HG02571 (cell line): ENCODE data around the gene AP2M1.
A peak's percentile ranks its signal among the peaks of the same experiment; 100 is the strongest.

Experiments used
- ATAC-seq: cut with Tn5 transposase; IDR thresholded peaks from one replicate; pipeline ENCODE4 v1.9.1; 2021; ENCODE audit warnings: mild to moderate bottlenecking, moderate library complexity; ENCODE audit not compliant: unreplicated experiment

Gene AP2M1

DNA sequence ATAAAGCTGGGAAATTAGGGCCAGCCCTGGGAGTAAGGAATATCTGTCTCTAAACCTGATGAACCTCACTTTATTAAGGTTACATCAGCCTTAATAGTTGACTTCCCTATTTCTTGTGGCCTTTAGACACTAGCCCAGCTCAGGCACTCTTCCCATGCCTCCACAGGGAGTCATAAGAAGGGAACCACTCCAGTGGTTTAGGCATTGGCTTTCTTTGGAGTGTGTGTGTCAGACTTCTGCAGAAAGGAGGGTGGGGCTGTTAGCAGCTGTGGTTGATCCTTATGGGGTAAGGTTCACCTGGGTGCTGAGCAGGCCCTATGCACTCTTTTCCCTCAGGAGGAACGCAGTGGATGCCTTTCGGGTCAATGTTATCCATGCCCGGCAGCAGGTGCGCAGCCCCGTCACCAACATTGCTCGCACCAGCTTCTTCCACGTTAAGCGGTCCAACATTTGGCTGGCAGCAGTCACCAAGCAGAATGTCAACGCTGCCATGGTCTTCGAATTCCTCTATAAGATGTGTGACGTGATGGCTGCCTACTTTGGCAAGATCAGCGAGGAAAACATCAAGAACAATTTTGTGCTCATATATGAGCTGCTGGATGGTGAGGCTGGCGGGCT, 4.0 kb downstream of the AP2M1 start:
- no peak for ATAC-seq

GRCh38 chr3:184180165-184180564, 5.5 kb downstream of the AP2M1 start:
- no peak for ATAC-seq

DNA sequence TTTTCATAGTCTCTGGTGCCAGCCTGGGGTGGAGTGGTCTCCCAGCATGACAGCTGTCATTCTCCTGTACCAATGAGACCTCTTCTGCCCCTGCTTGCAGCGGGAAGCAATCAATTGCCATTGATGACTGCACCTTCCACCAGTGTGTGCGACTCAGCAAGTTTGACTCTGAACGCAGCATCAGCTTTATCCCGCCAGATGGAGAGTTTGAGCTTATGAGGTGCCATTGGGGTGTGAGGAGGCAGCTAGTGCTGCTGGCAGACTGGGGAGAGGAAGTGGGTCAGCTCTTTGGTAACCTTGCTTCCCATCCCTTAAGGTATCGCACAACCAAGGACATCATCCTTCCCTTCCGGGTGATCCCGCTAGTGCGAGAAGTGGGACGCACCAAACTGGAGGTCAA, 6.9 kb downstream of the AP2M1 start:
- ATAC-seq: no peak

GRCh38 chr3:184183679-184184078, 9.0 kb downstream of the AP2M1 start:
- no peak for ATAC-seq

DNA sequence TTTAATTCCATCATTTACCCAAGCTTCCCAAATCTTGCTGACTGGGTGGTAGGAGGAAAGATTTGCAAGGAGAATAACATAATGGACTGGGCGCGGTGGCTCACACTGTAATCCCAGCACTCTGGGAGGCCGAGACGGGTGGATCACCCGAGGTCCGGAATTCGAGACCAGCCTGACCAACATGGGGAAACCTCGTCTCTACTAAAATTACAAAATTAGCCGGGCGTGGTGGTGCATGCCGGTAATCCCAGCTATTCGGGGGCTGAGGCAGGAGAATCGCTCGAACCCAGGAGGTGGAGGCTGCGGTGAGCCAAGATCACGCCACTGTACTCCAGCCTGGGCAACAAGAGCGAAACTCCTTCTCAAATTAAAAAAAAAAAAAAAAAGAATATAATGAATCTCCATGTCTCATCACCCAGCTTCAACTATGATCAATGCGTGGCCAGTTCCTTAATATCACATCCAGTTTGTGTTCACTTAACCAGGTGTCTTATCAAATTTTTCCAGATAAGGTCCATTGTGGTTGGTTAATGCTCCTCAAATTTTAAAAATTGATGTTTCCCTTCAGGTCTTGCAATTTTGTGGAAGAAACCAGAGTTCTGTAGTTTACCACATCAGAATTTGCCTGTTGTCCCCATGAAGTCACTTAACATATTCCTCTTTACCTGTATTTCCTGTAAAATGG, 10.0 kb downstream of the AP2M1 start:
- no peak for ATAC-seq

DNA sequence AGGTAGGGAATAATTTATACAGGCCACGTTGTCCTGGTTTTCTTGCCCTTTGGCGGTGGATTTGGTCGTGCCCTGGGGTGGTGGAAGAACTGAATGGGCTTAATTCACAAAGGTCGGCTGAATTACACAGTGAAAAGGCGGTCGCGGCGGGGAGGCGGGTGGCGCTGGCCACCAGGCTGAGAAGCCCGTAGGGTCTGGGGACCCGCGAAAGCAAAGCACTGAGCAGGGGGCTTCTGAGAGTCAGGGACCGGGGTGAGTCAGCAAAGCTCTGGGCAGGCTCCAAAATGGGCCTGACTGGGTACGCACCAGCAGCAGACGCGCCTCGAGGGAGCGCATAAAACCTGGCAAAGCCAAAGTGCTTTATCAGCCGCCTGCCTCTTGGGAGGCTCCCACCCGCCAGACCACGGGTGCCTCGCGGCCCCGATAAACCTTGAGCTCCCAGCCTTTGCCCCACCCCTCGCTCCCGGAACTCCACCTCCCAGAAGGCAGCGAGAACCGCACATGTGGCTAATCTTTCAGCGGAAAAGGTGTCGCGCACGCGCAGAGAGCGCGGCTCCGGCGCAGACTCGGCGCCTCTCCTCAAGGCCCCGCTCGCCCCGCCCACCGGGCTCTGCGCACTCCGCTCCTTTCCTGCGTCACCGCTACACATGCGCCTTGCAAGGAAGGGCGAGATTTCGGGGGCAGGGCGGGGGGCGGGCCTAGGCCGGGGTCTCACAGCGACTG, 11.0 kb downstream of the AP2M1 start:
- peak; percentile 92 for ATAC-seq

DNA sequence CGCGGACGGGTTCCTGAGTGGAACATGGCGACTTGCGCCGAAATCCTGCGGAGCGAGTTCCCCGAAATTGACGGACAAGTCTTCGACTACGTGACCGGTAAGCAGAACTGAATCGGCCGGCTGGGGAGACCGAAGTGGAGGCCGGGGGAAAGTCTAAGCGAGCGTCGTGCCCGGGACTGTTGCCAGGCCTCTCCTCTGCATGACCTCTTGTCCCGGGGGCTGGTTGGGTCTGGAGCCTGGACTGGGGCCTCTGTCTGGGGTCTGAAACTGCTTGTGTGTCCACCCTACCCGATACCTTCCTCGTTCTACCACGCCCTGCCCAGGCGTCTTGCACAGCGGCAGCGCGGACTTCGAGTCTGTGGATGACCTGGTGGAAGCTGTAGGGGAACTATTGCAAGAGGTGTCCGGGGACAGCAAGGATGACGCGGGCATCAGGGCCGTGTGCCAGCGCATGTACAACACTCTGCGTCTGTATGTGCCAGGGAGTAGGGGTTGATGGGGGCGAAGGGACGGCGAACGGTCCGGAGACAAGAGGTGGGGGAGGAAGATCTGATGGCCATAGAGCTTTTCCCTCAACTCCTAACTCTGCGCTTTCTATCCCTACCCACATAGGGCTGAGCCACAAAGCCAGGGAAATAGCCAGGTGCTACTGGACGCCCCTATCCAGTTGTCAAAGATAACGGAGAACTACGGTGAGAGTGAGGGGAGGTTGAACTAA, 11.7 kb downstream of the AP2M1 start, which contains the start of gene ABCF3:
ABCF3 (plus strand) TSS at position 16 of the 718 bp plus-strand sequence; CDS start at position 25, 9 bp downstream.
- peak; percentile 20 for ATAC-seq

DNA sequence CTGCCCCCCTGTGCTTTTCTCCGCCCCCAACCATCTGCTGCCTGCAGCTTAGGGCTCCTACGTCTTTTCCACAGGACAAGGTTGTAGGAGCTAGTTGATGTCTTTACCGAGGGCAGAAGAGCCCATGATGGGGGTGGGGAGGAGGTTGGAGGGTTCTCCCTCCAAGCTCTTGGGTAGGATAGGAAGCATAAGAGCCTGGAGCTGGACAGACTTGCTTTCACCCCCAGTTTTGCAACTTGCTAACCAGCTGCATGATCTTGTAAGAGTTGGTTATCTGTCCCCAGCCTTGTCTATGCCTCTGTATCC, 12.2 kb downstream of the AP2M1 start:
- ATAC-seq: no peak

GRCh38 chr3:184188080-184188479, 13.4 kb downstream of the AP2M1 start:
- ATAC-seq: no peak

DNA sequence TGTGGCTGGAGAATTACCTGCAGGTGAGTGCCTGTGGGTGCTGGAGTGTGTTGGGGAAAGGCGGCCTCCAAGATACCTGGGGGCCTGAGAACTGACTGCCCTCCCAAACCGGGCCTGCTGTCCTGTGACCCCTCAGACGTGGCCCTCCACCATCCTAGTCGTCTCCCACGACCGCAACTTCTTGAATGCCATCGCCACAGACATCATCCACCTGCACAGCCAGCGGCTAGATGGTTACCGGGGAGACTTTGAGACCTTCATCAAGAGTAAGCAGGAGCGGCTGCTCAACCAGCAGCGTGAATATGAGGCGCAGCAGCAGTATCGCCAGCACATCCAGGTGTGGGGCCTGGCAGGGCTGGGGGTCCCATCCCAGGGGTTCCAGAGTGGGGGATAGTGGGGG, 14.8 kb downstream of the AP2M1 start:
- no peak for ATAC-seq

GRCh38 chr3:184192889-184193288, 18.2 kb downstream of the AP2M1 start:
- ATAC-seq: no peak

DNA sequence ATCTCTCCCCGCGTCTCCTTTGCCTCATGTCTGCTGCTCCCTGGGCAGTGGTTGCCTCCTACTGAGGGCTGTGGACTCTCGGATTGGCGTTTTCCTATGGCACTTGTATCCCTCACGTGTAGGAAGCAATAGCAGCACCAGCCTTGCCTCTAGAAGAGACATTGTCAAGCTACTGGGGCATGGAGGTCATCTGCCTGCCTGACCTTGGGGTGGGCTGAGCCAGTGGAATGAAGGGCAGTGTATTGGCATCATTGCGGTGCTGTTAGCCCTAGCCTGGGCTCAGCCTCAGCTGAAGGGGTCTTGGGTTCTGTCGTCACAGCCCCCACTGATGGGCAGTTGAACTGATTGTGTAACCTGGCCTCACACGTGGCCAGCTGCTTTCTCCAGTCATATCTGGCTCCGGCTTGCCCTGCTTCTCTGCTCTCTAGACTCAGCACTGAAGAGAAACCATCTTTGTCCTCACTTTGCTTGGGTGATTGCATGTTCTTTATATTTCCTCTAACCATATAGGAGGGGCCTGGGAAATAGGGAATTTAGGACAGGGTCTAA, 19.4 kb downstream of the AP2M1 start:
- ATAC-seq: no peak

DNA sequence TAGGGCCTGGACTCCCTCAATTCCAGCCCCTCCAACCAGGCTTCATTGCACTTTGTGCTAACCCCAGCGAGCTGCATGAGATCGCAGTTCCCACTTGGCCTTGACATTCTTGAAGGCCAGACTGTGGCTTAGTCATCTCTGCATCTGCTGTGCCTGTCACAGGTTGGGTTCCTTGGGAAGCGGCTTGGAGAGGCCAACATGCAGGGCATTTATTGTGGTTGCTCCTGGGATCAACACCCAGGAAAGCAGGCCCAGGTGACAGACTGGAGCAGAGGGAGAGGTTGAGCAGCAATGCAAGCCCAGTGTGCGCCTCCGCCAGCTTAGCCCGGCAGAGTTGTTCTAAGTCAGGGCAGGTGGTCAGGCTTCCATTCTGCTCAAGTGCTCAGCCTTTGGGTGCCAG, 21.9 kb downstream of the AP2M1 start:
- no peak for ATAC-seq

DNA sequence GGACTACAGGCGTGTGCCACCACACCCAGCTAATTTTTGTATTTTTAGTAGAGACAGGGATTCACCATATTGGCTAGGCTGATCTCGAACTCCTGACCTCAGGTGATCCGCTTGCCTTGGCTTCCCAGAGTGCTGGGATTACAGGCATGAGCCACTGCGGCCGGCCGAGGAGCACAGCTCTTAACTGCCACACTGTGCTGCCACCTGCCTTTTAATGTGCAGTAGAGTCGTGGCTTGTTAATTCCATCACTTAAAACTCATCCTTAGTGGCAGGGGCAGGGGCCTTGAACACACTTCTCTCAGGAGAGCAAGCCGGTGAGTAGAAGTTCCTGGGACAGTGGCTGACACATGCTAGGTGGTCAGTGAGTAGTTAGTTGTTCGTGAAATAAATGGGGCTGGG, 23.9 kb downstream of the AP2M1 start:
- no peak for ATAC-seq

GRCh38 chr3:184200825-184201224, 26.2 kb downstream of the AP2M1 start:
- no peak for ATAC-seq

DNA sequence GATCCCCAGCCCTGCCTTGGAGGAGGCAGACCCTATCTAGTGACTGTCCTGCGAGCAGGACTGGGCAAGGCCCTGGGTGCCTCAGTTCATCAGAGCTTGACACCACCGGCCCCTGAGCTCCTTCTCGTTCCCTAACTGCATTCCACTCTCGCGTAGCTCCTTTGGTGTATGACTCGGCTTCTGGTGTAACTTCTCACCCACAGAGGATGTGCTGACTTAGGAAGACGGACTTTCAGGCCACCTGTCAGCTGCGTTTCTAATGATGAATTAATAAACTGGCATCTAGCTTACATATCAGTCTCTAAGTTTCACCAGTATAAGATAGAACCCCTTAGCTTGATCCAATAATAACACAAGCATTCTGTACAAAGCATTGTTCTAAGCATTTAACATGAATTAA, 28.9 kb downstream of the AP2M1 start:
- ATAC-seq: no peak

- ATAC-seq: no peak
These were observed 34.7 kb downstream of the AP2M1 start for GRCh38 chr3:184209146-184209923.

DNA sequence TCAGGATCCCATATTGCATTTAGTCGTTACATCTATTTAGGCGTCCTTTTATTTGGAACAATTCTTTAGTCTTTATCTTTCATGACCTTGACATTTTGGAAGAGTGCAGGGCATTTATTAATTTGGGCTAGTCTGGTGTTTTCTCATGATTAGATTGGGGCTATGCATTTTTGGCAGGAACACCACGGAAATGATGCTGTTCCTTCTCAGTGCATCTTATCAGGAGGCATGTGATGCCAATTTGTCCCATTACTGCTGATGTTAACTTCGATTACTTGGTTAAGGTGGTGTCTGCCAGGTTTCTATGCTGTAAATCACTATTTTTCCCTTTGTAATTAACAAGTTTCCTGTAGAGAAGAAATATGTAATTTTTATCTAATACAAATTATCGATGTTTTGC, 36.6 kb downstream of the AP2M1 start:
- ATAC-seq: no peak

GRCh38 chr3:184211718-184212117, 37.1 kb downstream of the AP2M1 start:
- ATAC-seq: no peak

DNA sequence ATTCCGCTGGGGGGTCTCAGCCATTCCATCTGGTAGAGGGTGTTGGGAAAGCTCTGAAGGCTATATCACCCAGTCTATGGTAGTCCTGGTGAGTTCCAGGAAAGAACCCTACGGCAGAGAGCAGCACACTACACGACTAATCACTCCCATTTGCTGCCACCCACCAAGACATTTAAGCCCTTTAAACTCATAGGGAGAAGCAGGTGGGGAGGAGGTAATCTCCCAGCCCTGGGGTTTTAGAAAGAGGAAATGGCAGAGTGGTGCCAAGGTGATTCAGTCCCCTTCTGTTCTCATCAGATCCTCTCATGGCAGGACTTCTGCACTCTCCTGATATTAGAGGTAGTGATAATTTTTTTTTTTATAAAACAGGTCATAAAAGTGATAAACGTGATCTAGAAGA, 44.2 kb downstream of the AP2M1 start:
- ATAC-seq: no peak

GRCh38 chr3:184222521-184222920, 47.9 kb downstream of the AP2M1 start:
- no peak for ATAC-seq
